GM12892 (cell line): ENCODE data around the gene C2CD4C.
"Not testable (repeated sequence)": the region's sequence is repeated elsewhere in the genome, so short reads cannot be mapped to it uniquely, and the experiment has no call there.

ENCODE experiments used
- POLR2A ChIP-seq: IDR thresholded peaks from 2 replicates; pipeline ENCODE4 v1.6.1; 2011; ENCODE audit warnings: low read depth, low read length, control low read depth
- POLR2AphosphoS5 ChIP-seq: IDR thresholded peaks from 2 replicates; pipeline ENCODE4 v1.6.1; 2011; ENCODE audit warnings: low read depth, low read length, control low read depth

GRCh38 chr19:422917-423226 lies 13.9 kb upstream of the C2CD4C start:
- TF ChIP-seq POLR2A, POLR2AphosphoS5: not testable (repeated sequence)
